ENCODE measurements around the gene TMEM219.
"Not testable (repeated sequence)": the region's sequence is repeated elsewhere in the genome, so short reads cannot be mapped to it uniquely, and the experiment has no call there.

TMEM219 gene

GRCh38 chr16:29950806-29951461, 10.9 kb upstream of the TMEM219 start:
- DNase-seq (ENCODE audit: low read depth in 3 of 3, low spot score in 1 of 3): no peak

- DNase-seq (ENCODE audit: low read depth in 3 of 3, low spot score in 1 of 3): no peak
Observed at GRCh38 chr16:29951625-29952365, 10.1 kb upstream of the TMEM219 start.

- DNase-seq (ENCODE audit: low read depth in 3 of 3, low spot score in 1 of 3): no peak
Observed at GRCh38 chr16:29958756-29959155, 3.1 kb upstream of the TMEM219 start.

- DNase-seq (ENCODE audit: low read depth in 3 of 3, low spot score in 1 of 3): no peak
Observed at GRCh38 chr16:29959293-29959692, 2.6 kb upstream of the TMEM219 start.

- DNase-seq (ENCODE audit: low read depth in 3 of 3, low spot score in 1 of 3): not testable (repeated sequence)
Observed at GRCh38 chr16:29959821-29960220, 2.1 kb upstream of the TMEM219 start.

- no peak for DNase-seq (ENCODE audit: low read depth in 3 of 3, low spot score in 1 of 3)
Observed at GRCh38 chr16:29961127-29961478, 776 bp upstream of the TMEM219 start.

- DNase-seq (ENCODE audit: low read depth in 3 of 3, low spot score in 1 of 3): no peak
Observed at GRCh38 chr16:29962344-29962994, 590 bp downstream of the TMEM219 start.

GRCh38 chr16:29963021-29963743, 1.3 kb downstream of the TMEM219 start:
- DNase-seq (ENCODE audit: low read depth in 3 of 3, low spot score in 1 of 3): no peak

- DNase-seq (ENCODE audit: low read depth in 3 of 3, low spot score in 1 of 3): no peak
Observed at GRCh38 chr16:29968205-29968604, 6.3 kb downstream of the TMEM219 start.

GRCh38 chr16:29971304-29971703, 9.4 kb downstream of the TMEM219 start:
- DNase-seq (ENCODE audit: low read depth in 3 of 3, low spot score in 1 of 3): no peak

GRCh38 chr16:29972500-29972899, 10.6 kb downstream of the TMEM219 start:
- no peak for DNase-seq (ENCODE audit: low read depth in 3 of 3, low spot score in 1 of 3)

GRCh38 chr16:29972992-29973383, 11.1 kb downstream of the TMEM219 start:
- DNase-seq (ENCODE audit: low read depth in 3 of 3, low spot score in 1 of 3): no peak

GRCh38 chr16:29973384-29974246, 11.7 kb downstream of the TMEM219 start, which contains the start of gene TAOK2:
TSS of gene TAOK2 (plus strand) at chr16:29973868. CDS start at chr16:29977773, 3,905 bp downstream.
- peak; percentile 78 to 86 (median 84) for DNase-seq (ENCODE audit: low read depth in 3 of 3, low spot score in 1 of 3)

GRCh38 chr16:29974291-29975133, 12.6 kb downstream of the TMEM219 start:
- DNase-seq (ENCODE audit: low read depth in 3 of 3, low spot score in 1 of 3): no peak

GRCh38 chr16:29975134-29975538, 13.3 kb downstream of the TMEM219 start:
- DNase-seq (ENCODE audit: low read depth in 3 of 3, low spot score in 1 of 3): no peak

- DNase-seq (ENCODE audit: low read depth in 3 of 3, low spot score in 1 of 3): no peak
Observed at GRCh38 chr16:29975811-29976511, 14.1 kb downstream of the TMEM219 start.

GRCh38 chr16:29977063-29977825, 15.4 kb downstream of the TMEM219 start:
- no peak for DNase-seq (ENCODE audit: low read depth in 3 of 3, low spot score in 1 of 3)

- DNase-seq (ENCODE audit: low read depth in 3 of 3, low spot score in 1 of 3): no peak
Observed at GRCh38 chr16:29978081-29978480, 16.2 kb downstream of the TMEM219 start.

All from stimulated activated CD4-positive, alpha-beta T cell treated with anti-CD3 and anti-CD28 coated beads, TNF-alpha, amount 100 ng/mL, for 1 hour (primary cell).